Ascending aorta (tissue), 2 donors: ENCODE data around the gene PRR15L. TPM values are rescaled to one million over a fixed set of nuclear protein-coding genes. Genes with fewer than 3 reads are reported as not detected.

ENCODE experiments used
- DNase-seq, 2 donors: peaks; one replicate each; pipeline ENCODE4 v3.0.0-alpha.2; 2019; ENCODE audit warnings: low spot score in 2 of 2
- H3K27ac ChIP-seq, 2 donors: fragments of 200-600 bp; sonication (generic); one replicate each; pipeline ENCODE4 v1.5.1; 2016 to 2017; ENCODE audit warnings: mild to moderate bottlenecking in 1 of 2
- H3K27me3 ChIP-seq: fragments of 200-600 bp; sonication (generic); one replicate; pipeline ENCODE4 v1.5.1; 2017
- H3K36me3 ChIP-seq, 2 donors: fragments of 200-600 bp; sonication (generic); one replicate each; pipeline ENCODE4 v1.5.1; 2016
- H3K4me1 ChIP-seq, 2 donors: fragments of 200-600 bp; sonication (generic); one replicate each; pipeline ENCODE4 v1.5.1; 2016 to 2017; ENCODE audit warnings: mild to moderate bottlenecking in 1 of 2
- H3K4me3 ChIP-seq, 2 donors: fragments of 200-600 bp; sonication (generic); one replicate each; pipeline ENCODE4 v1.5.1; 2016 to 2017; ENCODE audit warnings: mild to moderate bottlenecking in 1 of 2
- H3K9me3 ChIP-seq, 2 donors: fragments of 200-600 bp; sonication (generic); one replicate each; pipeline ENCODE4 v1.5.1; 2016
- CTCF ChIP-seq, 3 experiments: fragments of 200-600 bp in 2 of 3; fragments of 450-650 bp in 1 of 3; sonication (generic) in 2 of 3; IDR thresholded peaks; one replicate each; pipeline ENCODE4 v1.5.1; 2016 to 2019; ENCODE audit warnings: antibody characterized with exemption in 3 of 3, mild to moderate bottlenecking in 1 of 3, moderate library complexity in 1 of 3
- intact Hi-C: fragments of 100-400 bp; cut with DNase I; formaldehyde crosslinking; loops from one replicate; pipeline ENCODE4 v1.15.1; 2023
- total RNA-seq: library from RNA; depleted of rRNA; stranded (reverse); fragments of >200 nt; gene quantifications from one replicate; pipeline ENCODE4 v1.1.0, GENCODE V29; 2016

Gene PRR15L
- total RNA-seq, 1 donor from 2014 or later, result not detected

- no peak for TF ChIP-seq CTCF (IDR thresholded peaks at IDR 0.05)
- Histone ChIP-seq H3K4me3 (no peak overlapping the region), H3K4me1 (peaks cover 8 to 20% of the 10 kb centered on the region in 2 donors), H3K27me3 (no peaks in the 10 kb centered on the region), H3K36me3 (peaks cover 8 to 17% of the 10 kb centered on the region in 2 donors), H3K27ac (peak overlapping the region in 1 of 2 donors; percentile 38), H3K9me3 (no peaks in the 10 kb centered on the region)
- intact Hi-C loops, result no loop called here
- no peak for DNase-seq
Observed at GRCh38 chr17:47918006-47918405, 39.7 kb downstream of the PRR15L start.

GRCh38 chr17:47917581-47917980, 40.1 kb downstream of the PRR15L start:
- no peak for DNase-seq
- intact Hi-C loops, result no loop called here
- Histone ChIP-seq H3K9me3 (no peaks in the 10 kb centered on the region), H3K4me1 (peaks cover 8 to 20% of the 10 kb centered on the region in 2 donors), H3K4me3 (no peak overlapping the region), H3K27ac (peak overlapping the region in 1 of 2 donors; percentile 38), H3K27me3 (no peaks in the 10 kb centered on the region), H3K36me3 (peaks cover 6 to 13% of the 10 kb centered on the region in 2 donors)
- TF ChIP-seq CTCF (IDR thresholded peaks at IDR 0.05), result no peak

- H3K27ac ChIP-seq, result peak overlapping the region in 1 of 2 donors; percentile 57
- peaks cover 8 to 20% of the 10 kb centered on the region in 2 donors for H3K4me1 ChIP-seq
- intact Hi-C loops, result no loop called here
- H3K9me3 ChIP-seq, result no peaks in the 10 kb centered on the region
- H3K27me3 ChIP-seq, result no peaks in the 10 kb centered on the region
- TF ChIP-seq CTCF (IDR thresholded peaks at IDR 0.05), result no peak
- H3K4me3 ChIP-seq, result no peak overlapping the region
- DNase-seq, result no peak
- H3K36me3 ChIP-seq, result peaks cover 6 to 12% of the 10 kb centered on the region in 2 donors
Observed at GRCh38 chr17:47916489-47917208, 41.0 kb downstream of the PRR15L start.

- intact Hi-C loops, result no loop called here
- H3K27me3 ChIP-seq, result no peaks in the 10 kb centered on the region
- H3K27ac ChIP-seq, result peak overlapping the region; percentile 56 to 57
- DNase-seq, result no peak
- no peak overlapping the region for H3K4me3 ChIP-seq
- TF ChIP-seq CTCF (IDR thresholded peaks at IDR 0.05), result no peak
- H3K36me3 ChIP-seq, result peaks cover 6 to 9% of the 10 kb centered on the region in 2 donors
- no peaks in the 10 kb centered on the region for H3K9me3 ChIP-seq
- H3K4me1 ChIP-seq, result peaks cover 8 to 20% of the 10 kb centered on the region in 2 donors
Observed at GRCh38 chr17:47915776-47916398, 41.8 kb downstream of the PRR15L start.

- Histone ChIP-seq H3K27ac (no peak overlapping the region), H3K4me3 (no peak overlapping the region), H3K36me3 (peaks cover 6 to 9% of the 10 kb centered on the region in 2 donors), H3K27me3 (no peaks in the 10 kb centered on the region), H3K9me3 (no peaks in the 10 kb centered on the region), H3K4me1 (peaks cover 8 to 27% of the 10 kb centered on the region in 2 donors)
- DNase-seq, result no peak
- TF ChIP-seq CTCF (IDR thresholded peaks at IDR 0.05), result no peak
- intact Hi-C loops, result no loop called here
Observed at GRCh38 chr17:47914306-47914948, 43.3 kb downstream of the PRR15L start.
